Measurements from ENCODE around the gene IL4I1.

- TF ChIP-seq POLR2A (IDR thresholded peaks at IDR 0.05) (no peak), CTCF (IDR thresholded peaks at IDR 0.05 in 4 of 5, conservative IDR thresholded peaks at IDR 0.05 in 1 of 5) (no peak)
These were observed 42.0 kb upstream of the IL4I1 start for GRCh38 chr19:49938662-49939061.
